ENCODE data around the gene ZNF549.

Gene ZNF549

GRCh38 chr19:57566396-57567265, 39.5 kb downstream of the ZNF549 start:
- DNase-seq (ENCODE audit: extremely low read depth in 1 of 2, low read depth in 1 of 2): no peak

- DNase-seq (ENCODE audit: extremely low read depth in 1 of 2, low read depth in 1 of 2): no peak
Observed at GRCh38 chr19:57570707-57571106, 43.6 kb downstream of the ZNF549 start.

DNA sequence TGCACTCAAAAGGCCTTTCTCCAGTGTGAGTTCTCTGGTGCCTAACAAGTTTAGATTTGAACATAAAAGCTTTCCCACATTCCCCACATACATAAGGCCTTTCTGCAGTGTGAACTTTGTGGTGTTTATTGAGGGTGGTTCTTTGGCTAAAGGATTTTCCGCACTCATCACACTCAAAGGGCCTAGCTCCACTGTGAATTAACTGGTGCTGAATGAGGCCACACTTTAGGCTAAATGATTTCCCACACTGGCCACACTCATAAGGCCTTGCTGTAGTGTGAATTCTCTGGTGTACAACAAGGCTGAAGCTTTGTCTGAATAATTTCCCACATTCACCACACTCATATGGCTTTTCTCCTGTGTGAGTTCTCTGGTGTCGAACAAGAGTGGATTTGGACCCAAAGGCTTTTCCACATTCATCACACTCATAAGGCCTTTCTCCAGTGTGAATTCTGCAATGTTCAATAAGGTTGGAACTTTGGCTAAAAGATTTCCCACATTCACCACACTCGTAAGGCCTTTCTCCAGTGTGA, 45.3 kb downstream of the ZNF549 start:
- DNase-seq (ENCODE audit: extremely low read depth in 1 of 2, low read depth in 1 of 2): no peak

GRCh38 chr19:57576661-57577060, 49.5 kb downstream of the ZNF549 start:
- DNase-seq (ENCODE audit: extremely low read depth in 1 of 2, low read depth in 1 of 2): no peak

GRCh38 chr19:57578487-57579205, 51.5 kb downstream of the ZNF549 start, which contains the start of gene ZNF416:
TSS of gene ZNF416 (minus strand) at chr19:57578911. CDS start at chr19:57578704, 207 bp downstream.
- DNase-seq (ENCODE audit: extremely low read depth in 1 of 2, low read depth in 1 of 2): peak; percentile 87 to 95

GRCh38 chr19:57583104-57583520, 56.0 kb downstream of the ZNF549 start:
- DNase-seq (ENCODE audit: extremely low read depth in 1 of 2, low read depth in 1 of 2): no peak

DNA sequence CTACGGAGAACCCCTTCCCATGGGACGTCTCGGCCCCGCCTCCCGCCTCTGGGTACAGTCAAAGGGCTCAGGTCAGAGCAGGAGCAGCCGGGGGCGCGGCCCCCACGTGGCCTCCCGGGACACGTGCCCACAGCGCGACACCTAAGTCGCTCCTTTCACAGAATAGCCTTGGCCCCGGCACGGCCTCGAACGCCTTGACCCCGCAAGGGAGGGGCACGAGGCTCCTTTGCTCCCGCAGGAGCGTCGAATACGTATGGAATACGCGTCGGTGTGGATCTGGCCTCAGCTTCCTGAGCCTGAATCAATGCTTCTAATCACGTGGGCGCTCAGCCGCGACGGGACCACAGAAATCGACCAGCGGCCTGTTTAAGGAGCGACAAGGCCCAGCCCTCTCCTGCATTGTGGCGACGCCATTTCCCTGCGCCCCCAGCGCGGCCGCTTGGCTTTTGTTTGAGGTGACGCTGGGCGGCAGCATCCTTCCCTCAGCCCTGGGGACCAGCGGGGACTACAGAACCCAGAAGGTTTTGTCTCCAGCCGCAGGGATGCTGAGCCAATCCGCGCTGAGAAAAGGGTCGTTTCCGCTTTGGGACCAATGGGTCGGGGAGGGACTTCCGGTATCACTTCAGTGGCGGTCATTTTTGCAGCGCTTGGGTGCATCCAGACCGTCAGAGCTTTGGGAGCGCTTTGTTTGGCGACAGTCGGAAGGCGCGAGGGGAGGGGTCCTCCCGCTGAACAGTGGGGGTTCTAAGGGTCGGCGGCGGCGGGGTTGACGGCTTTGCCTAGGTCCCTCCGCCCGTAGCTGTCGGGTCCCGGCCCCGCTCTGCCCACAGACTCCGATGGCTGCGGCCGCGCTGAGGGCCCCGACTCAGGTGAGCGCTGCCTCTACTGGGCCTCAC, 56.6 kb downstream of the ZNF549 start, which contains the start of gene ZIK1:
ZIK1 (plus strand) TSS at position 625 of the 896 bp plus-strand sequence; CDS start at position 837, 212 bp downstream.
- peak; percentile 74 to 79 for DNase-seq (ENCODE audit: extremely low read depth in 1 of 2, low read depth in 1 of 2)

DNA sequence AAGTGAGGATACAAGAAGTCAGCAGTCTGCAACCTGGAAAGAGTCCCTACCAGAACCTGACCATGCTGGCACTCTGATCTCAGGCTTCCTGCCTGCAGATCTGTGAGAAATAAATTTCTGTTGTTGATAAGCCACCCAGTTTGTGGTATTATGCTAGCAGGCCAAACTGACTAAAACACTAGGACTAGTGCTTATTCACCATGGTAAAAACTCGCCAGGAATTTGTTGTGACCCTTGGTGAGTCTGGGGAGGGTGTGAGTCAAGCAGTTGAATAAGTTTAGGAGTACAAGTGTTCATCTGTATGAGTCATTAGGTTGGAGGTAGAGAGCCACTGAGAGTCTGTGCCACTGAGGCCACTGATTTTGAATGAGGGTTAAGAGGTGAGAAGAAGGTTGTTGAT, 60.4 kb downstream of the ZNF549 start:
- DNase-seq (ENCODE audit: extremely low read depth in 1 of 2, low read depth in 1 of 2): no peak

DNA sequence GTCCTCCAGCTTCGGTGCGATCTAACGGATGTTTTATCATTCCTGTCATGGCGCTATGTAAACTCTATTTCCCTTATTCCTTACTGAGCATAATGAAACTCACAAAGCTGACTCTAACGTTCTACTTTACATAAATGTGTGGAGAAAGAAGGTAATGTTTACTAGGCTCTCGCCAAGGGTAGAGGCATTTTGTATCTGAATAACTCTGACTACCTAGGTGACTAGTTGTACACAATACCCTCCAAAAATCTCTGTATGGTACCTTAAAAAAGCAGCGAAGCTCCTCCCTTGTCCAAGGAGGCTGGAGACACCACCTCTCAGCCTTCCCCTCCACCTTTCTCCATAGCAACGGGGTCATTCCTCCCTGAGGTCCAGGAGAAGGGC, 72.2 kb downstream of the ZNF549 start:
- DNase-seq (ENCODE audit: extremely low read depth in 1 of 2, low read depth in 1 of 2): no peak

GRCh38 chr19:57599761-57600383, 72.7 kb downstream of the ZNF549 start, which contains the start of gene ZNF530:
TSS of gene ZNF530 (plus strand) at chr19:57599885. CDS start at chr19:57604346, 4,461 bp downstream.
- peak; percentile 58 to 78 for DNase-seq (ENCODE audit: extremely low read depth in 1 of 2, low read depth in 1 of 2)

GRCh38 chr19:57606931-57607330, 79.8 kb downstream of the ZNF549 start:
- no peak for DNase-seq (ENCODE audit: extremely low read depth in 1 of 2, low read depth in 1 of 2)
